Occipital lobe (tissue), 2 donors: Measurements from ENCODE around the gene ATP5PB. TPM values are rescaled to one million over a fixed set of nuclear protein-coding genes. Genes with fewer than 3 reads are reported as not detected.

Source experiments
- DNase-seq: peaks from one replicate; lab custom pipeline; 2025; lab: John Stamatoyannopoulos, UW
- total RNA-seq: library from RNA; depleted of rRNA; stranded (reverse); fragments of >200 nt; gene quantifications from one replicate; pipeline ENCODE4 v1.2.3, GENCODE V29; 2014

The ATP5PB gene
- total RNA-seq, result 170 TPM

GRCh38 chr1:111448918-111449702 lies at the start of gene ATP5PB, which contains the start of gene WDR77:
Gene ATP5PB (plus strand): TSS chr1:111449464. CDS start chr1:111449542, 78 bp downstream.
Gene WDR77 (minus strand): TSS chr1:111449256. CDS start chr1:111449169, 87 bp downstream.
- DNase-seq, result peak; percentile 93

- no peak for DNase-seq
Observed at GRCh38 chr1:111399792-111400610, 49.3 kb upstream of the ATP5PB start.

GRCh38 chr1:111402083-111402482 lies 47.2 kb upstream of the ATP5PB start:
- no peak for DNase-seq

- DNase-seq, result no peak
Observed at GRCh38 chr1:111404588-111404987, 44.7 kb upstream of the ATP5PB start.

- no peak for DNase-seq
Observed at GRCh38 chr1:111406321-111406768, 42.9 kb upstream of the ATP5PB start.

GRCh38 chr1:111407301-111407700 lies 42.0 kb upstream of the ATP5PB start:
- no peak for DNase-seq

GRCh38 chr1:111412839-111413238 lies 36.4 kb upstream of the ATP5PB start:
- no peak for DNase-seq

GRCh38 chr1:111414756-111415155 lies 34.5 kb upstream of the ATP5PB start:
- DNase-seq, result no peak

GRCh38 chr1:111415461-111415860 lies 33.8 kb upstream of the ATP5PB start:
- DNase-seq, result no peak

GRCh38 chr1:111417755-111418154 lies 31.5 kb upstream of the ATP5PB start:
- DNase-seq, result no peak

GRCh38 chr1:111419037-111419436 lies 30.2 kb upstream of the ATP5PB start:
- no peak for DNase-seq

- DNase-seq, result no peak
Observed at GRCh38 chr1:111420377-111420776, 28.9 kb upstream of the ATP5PB start.

- DNase-seq, result no peak
Observed at GRCh38 chr1:111422546-111423391, 26.5 kb upstream of the ATP5PB start.

- DNase-seq, result no peak
Observed at GRCh38 chr1:111424281-111424680, 25.0 kb upstream of the ATP5PB start.

- DNase-seq, result no peak
Observed at GRCh38 chr1:111436726-111437125, 12.5 kb upstream of the ATP5PB start.

- DNase-seq, result no peak
Observed at GRCh38 chr1:111439461-111440351, 9.6 kb upstream of the ATP5PB start.

GRCh38 chr1:111441573-111442192 lies 7.6 kb upstream of the ATP5PB start:
- DNase-seq, result no peak

GRCh38 chr1:111442457-111442856 lies 6.8 kb upstream of the ATP5PB start:
- no peak for DNase-seq

- DNase-seq, result no peak
Observed at GRCh38 chr1:111444031-111444430, 5.2 kb upstream of the ATP5PB start.

- no peak for DNase-seq
Observed at GRCh38 chr1:111446546-111446945, 2.7 kb upstream of the ATP5PB start.
